ENCODE data around the gene GNAI2. TPM values are rescaled to one million over a fixed set of nuclear protein-coding genes. Genes with fewer than 3 reads are reported as not detected.
A peak's percentile ranks its signal among the peaks of the same experiment; 100 is the strongest.

The GNAI2 gene
- total and polyA plus RNA-seq, 8 donors, result 26.9 to 104 (median 51.9) TPM

GRCh38 chr3:50237754-50238548 is 1.9 kb downstream of the GNAI2 start:
- no peak for FAIRE-seq
- peaks cover 3 to 20% (median 12%) of the 10 kb centered on the region in 3 donors for H3K4me1 ChIP-seq
- H3K4me3 ChIP-seq, result peak overlapping the region; percentile 51 to 78 (median 74)
- H3K36me3 ChIP-seq, result no peaks in the 10 kb centered on the region
- H3K9me3 ChIP-seq, result no peaks in the 10 kb centered on the region
- WGBS, 2 donors, result 26 to 28% methylated on average over 31 of the region's 31 CpGs
- TF ChIP-seq CTCF (IDR thresholded peaks at IDR 0.05), result no peak
- DNase-seq, result peak; percentile 53 to 87 (median 72)
- H3K27me3 ChIP-seq, result no peaks in the 10 kb centered on the region
- peak overlapping the region; percentile 14 to 84 (median 80) for H3K27ac ChIP-seq
- intact Hi-C loops (cut with DNase I), result no loop called here
- peak in 3 of 4 donors; percentile 15 to 47 (median 24) for ATAC-seq

GRCh38 chr3:50238549-50239026 is 2.6 kb downstream of the GNAI2 start:
- Histone ChIP-seq H3K27me3 (no peaks in the 10 kb centered on the region), H3K4me1 (peaks cover 3 to 20% (median 12%) of the 10 kb centered on the region in 3 donors), H3K27ac (peak overlapping the region; percentile 14 to 84 (median 80)), H3K36me3 (no peaks in the 10 kb centered on the region), H3K4me3 (peak overlapping the region in 3 of 4 donors; percentile 51 to 78 (median 71)), H3K9me3 (no peaks in the 10 kb centered on the region)
- DNase-seq (peak; percentile 90 to 99 (median 96)), FAIRE-seq (no peak), ATAC-seq (peak; percentile 56 to 69 (median 62))
- WGBS, 2 donors, result 5% methylated on average over 7 of the region's 7 CpGs
- TF ChIP-seq CTCF (IDR thresholded peaks at IDR 0.05), result no peak
- intact Hi-C loops (cut with DNase I), result no loop called here

GRCh38 chr3:50239649-50240048 is 3.6 kb downstream of the GNAI2 start:
- Histone ChIP-seq H3K27ac (no peak overlapping the region), H3K27me3 (no peaks in the 10 kb centered on the region), H3K4me3 (no peak overlapping the region), H3K9me3 (no peaks in the 10 kb centered on the region), H3K4me1 (peaks cover 3 to 24% (median 12%) of the 10 kb centered on the region in 3 donors), H3K36me3 (no peaks in the 10 kb centered on the region)
- 65 to 70% methylated on average over 4 of the region's 4 CpGs for WGBS, 2 donors
- intact Hi-C loops (cut with DNase I), result no loop called here
- no peak for TF ChIP-seq CTCF (IDR thresholded peaks at IDR 0.05)
- FAIRE-seq (no peak), ATAC-seq (no peak), DNase-seq (no peak)

- 73 to 85% methylated on average over 4 of the region's 4 CpGs for WGBS, 2 donors
- H3K4me3 ChIP-seq, result no peak overlapping the region
Observed at GRCh38 chr3:50241163-50241562, 5.2 kb downstream of the GNAI2 start.

More at GRCh38 chr3:50241163-50241562, 5.2 kb downstream of the GNAI2 start:
- Histone ChIP-seq H3K27ac (peak overlapping the region in 2 of 4 donors; percentile 18 to 81), H3K27me3 (no peaks in the 10 kb centered on the region), H3K4me1 (peaks cover 8 to 35% (median 12%) of the 10 kb centered on the region in 3 donors), H3K9me3 (no peaks in the 10 kb centered on the region), H3K36me3 (no peaks in the 10 kb centered on the region)
- ATAC-seq (no peak), DNase-seq (peak in 1 of 6 donors; percentile 60), FAIRE-seq (no peak)
- intact Hi-C loops (cut with DNase I), result no loop called here
- no peak for TF ChIP-seq CTCF (IDR thresholded peaks at IDR 0.05)

Data from pancreas (tissue), 10 donors.